AG04449 (cell line): ENCODE results near the gene TNS1.

Experiments used
- CTCF ChIA-PET: fragments of 350-600 bp; formaldehyde crosslinking; extraction: SDS; loops from one replicate; lab custom pipeline; 2021; ENCODE audit warnings: antibody characterized with exemption; lab: Yijun Ruan, JAX
- POLR2A ChIA-PET: fragments of 400-600, 350-600 bp; formaldehyde crosslinking; extraction: SDS; loops from one replicate; lab custom pipeline; 2020; ENCODE audit warnings: antibody characterized with exemption, inconsistent platforms; lab: Yijun Ruan, JAX
- DNase-seq: peaks from one replicate; pipeline ENCODE4 v3.0.0-alpha.2; 2010; ENCODE audit warnings: low read depth, low spot score
- H3K4me3 ChIP-seq: 2 replicates; pipeline ENCODE4 v1.5.1; 2011; ENCODE audit warnings: low read depth, mild to moderate bottlenecking, control low read depth, low read length
- CTCF ChIP-seq: IDR thresholded peaks from one replicate; pipeline ENCODE4 v1.5.1; 2011; ENCODE audit warnings: mild to moderate bottlenecking, moderate library complexity, low read length, control low read depth, inconsistent platforms; ENCODE audit not compliant: insufficient read depth; ENCODE audit errors: missing control alignments

Gene TNS1

GRCh38 chr2:217880891-217881290 lies 121.9 kb downstream of the TNS1 start:
- ChIA-PET CTCF (interaction anchor here (0.9 to 4.9 kb wide), 8 partner anchors 10 to 148 kb away, joined by 3 to 32 read pairs (median 11); no protein-coding TSS in a partner anchor), POLR2A (interaction anchor here (1.6 kb wide), 1 partner anchor 8 kb away, joined by 3 read pairs; no protein-coding TSS in a partner anchor)
- no peak for DNase-seq
- no peak overlapping the region for H3K4me3 ChIP-seq
- TF ChIP-seq CTCF: no peak

- CTCF ChIA-PET: interaction anchor here (1.0 to 4.9 kb wide), 8 partner anchors 10 to 113 kb away, joined by 3 to 32 read pairs (median 11); no protein-coding TSS in a partner anchor
- DNase-seq: no peak
These were observed 122.4 kb downstream of the TNS1 start for GRCh38 chr2:217880287-217880889.

GRCh38 chr2:217878915-217879590 lies 123.7 kb downstream of the TNS1 start:
- ChIA-PET CTCF (interaction anchor here (1.0 to 5.8 kb wide), 4 partner anchors 8 to 114 kb away, joined by 3 to 79 read pairs (median 18); no protein-coding TSS in a partner anchor), POLR2A (no interaction called here)
- no peak for TF ChIP-seq CTCF
- H3K4me3 ChIP-seq: no peak overlapping the region
- DNase-seq: no peak

More at GRCh38 chr2:217880287-217880889, 122.4 kb downstream of the TNS1 start:
- no peak for TF ChIP-seq CTCF
- POLR2A ChIA-PET: interaction anchor here (1.6 kb wide), 1 partner anchor 9 kb away, joined by 3 read pairs; no protein-coding TSS in a partner anchor
- no peak overlapping the region for H3K4me3 ChIP-seq

GRCh38 chr2:217877866-217878265 lies 124.9 kb downstream of the TNS1 start:
- CTCF ChIA-PET: interaction anchor here (1.0 to 5.8 kb wide), 2 partner anchors 9 to 92 kb away, joined by 3 to 79 read pairs; no protein-coding TSS in a partner anchor

GRCh38 chr2:217876253-217876570 lies 126.6 kb downstream of the TNS1 start:
- H3K4me3 ChIP-seq: no peak overlapping the region
- no peak for TF ChIP-seq CTCF
- ChIA-PET CTCF (interaction anchor here (1.7 to 5.8 kb wide), 3 partner anchors 11 to 91 kb away, joined by 7 to 79 read pairs (median 20); no protein-coding TSS in a partner anchor), POLR2A (no interaction called here)
- no peak for DNase-seq

More at GRCh38 chr2:217877866-217878265, 124.9 kb downstream of the TNS1 start:
- H3K4me3 ChIP-seq: no peak overlapping the region
- DNase-seq: no peak
- no peak for TF ChIP-seq CTCF
- POLR2A ChIA-PET: no interaction called here
